KG1 (cell line): Measurements from ENCODE around the gene POC1A.
A peak's percentile ranks its signal among the peaks of the same experiment; 100 is the strongest.

Experiments
- DNase-seq: peaks from one replicate; lab custom pipeline; 2025; lab: John Stamatoyannopoulos, UW

POC1A gene

DNA sequence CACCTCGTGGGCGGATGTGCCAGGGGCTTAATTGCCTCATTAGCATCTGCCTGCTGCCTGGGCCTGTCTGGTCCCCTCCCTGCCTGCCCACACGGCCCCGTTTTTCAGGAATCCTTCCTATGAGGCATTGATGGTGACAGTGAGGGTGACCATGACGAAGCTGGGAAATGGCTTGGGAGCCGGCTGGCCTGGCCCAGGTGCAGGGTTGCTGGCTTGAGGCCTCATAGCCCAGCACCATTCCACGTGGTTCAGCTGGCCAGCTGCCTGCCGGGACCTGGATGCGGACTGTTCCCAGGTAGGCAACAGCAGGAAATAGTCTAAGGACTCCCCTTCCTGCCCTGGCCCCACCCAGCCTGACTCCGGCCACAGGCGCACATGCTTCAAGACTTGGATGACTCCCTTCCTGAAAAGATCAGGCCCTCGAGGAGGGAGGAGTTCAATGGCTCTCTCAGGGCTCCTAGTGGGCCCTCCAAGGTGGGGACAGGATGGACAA, 88.9 kb downstream of the POC1A start:
- DNase-seq, result no peak

DNA sequence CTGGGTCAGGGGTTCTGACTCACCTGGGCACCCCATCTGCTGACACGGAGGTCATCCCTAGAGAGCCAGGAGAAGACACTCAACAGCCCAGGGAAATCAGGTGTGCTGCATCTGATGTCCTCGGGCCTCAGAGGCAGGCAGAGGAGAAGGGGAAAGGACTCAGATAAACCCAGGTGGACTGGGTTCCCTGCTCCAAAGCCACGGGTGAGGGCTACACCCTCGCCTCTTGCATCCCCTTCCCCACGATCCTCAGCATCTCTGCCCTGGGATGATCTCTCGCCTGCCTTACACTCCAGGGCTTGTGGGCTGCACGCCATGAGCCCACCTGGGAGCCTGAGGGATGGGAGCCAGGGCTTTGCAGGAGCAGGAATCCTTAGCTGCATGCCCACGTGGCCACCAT, 89.7 kb downstream of the POC1A start:
- DNase-seq, result no peak

DNA sequence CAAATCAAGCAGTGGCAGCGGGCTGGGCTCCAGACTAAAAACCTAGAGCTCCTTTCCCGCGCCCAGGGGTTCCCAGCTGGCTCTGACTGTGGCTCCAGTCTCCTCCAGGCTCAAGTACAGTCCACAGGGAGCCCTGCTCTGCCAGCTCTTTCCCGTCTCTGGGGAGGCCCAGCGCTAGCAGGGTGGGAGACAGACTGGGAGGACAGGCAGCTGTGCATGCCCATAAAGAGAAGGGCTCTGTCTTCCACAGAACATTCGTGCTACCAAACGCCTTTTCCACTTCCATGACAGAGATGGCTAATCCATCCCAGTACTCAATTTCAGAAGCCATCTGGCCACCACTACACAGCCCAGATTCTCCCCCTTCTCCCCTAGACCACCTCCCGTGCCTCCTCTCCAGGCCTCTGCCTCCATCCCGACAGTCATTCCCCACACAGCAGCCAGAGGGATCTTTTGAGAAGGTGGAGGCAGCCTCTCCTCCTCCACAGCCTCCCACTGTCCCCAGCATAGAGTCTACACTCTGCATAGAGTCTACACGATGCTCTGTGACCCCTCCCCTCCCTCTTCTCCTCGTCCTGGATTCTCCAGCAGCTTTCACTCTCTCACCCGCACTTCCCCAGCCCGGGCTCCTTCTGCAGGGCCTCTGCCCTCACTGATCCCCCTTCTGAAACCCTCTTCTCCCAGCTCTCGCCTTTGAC, 91.0 kb downstream of the POC1A start:
- no peak for DNase-seq

DNA sequence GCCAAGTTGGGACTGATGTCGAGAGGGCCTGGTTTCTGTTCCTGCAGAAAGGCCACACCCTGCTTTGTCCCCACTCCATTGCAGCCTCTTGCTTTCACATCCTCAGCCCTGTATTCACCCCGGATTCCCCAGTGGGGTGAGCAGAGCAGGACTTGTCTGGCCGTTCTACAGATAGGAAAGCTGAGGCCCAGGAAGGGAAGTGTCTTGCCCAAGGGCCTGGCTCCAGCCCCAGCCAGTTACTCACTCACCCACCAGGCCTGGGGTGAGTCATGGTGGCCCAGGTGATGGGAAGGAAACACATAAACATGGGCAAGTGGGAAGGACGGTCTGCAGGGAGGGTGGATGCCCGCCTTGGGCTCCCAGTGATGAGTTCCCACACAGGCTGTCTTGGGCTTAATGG, 91.7 kb downstream of the POC1A start:
- no peak for DNase-seq

DNA sequence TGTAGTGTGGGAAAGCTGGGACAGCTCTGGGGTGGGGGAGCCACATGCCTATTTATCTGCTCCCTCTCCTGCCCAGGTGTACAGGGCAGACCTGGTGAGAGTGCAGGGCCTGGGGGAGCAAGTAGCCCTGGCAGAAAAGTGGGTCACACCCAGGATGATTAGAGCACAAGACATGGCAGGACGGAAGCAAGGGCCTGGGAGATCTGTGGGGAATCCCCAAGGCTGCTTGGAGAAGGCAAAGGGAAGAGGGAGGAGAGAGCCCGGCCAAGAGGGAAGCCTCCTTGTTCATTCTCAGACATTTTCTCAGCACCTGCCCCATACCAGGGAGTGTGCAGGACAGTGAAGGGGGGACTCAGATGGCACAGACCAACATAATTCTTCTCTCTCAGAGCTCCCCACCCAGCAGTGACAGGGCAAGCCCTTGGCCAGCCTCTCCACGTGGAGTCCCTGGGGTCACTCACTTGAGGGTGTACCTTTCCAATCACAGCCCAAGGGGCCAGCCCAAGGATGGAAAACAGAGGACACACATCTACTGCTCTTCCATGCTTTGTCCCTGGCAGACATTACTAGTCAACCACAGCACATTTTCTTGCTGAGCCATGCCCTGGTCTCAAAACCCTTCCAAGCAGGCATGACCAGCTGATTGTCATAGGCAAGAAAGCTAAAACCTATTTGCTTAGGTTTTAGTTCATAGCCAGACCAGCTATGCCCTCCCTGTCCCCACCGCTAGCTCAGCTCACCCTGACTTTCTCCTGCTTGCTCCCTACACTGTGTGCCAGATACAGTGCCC, 92.9 kb downstream of the POC1A start:
- no peak for DNase-seq

DNA sequence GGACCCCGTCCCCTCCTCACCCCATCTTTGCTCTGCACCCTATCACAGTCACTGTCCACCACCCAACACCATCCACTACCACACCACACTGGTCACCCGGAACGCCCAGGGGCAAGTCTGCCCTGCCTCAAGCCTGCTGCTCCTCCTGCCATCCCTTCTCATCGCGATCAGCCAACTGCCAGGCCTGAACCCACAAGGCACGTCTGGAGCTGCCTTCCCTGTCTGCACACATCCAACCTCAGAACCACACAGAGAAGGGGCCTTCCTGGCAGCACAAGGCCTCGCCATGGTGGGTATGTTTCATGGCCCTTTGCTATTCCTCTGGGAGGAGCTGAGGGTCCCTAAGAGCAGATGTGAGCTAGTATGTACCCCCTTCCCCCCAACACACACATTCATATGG, 94.4 kb downstream of the POC1A start:
- no peak for DNase-seq

DNA sequence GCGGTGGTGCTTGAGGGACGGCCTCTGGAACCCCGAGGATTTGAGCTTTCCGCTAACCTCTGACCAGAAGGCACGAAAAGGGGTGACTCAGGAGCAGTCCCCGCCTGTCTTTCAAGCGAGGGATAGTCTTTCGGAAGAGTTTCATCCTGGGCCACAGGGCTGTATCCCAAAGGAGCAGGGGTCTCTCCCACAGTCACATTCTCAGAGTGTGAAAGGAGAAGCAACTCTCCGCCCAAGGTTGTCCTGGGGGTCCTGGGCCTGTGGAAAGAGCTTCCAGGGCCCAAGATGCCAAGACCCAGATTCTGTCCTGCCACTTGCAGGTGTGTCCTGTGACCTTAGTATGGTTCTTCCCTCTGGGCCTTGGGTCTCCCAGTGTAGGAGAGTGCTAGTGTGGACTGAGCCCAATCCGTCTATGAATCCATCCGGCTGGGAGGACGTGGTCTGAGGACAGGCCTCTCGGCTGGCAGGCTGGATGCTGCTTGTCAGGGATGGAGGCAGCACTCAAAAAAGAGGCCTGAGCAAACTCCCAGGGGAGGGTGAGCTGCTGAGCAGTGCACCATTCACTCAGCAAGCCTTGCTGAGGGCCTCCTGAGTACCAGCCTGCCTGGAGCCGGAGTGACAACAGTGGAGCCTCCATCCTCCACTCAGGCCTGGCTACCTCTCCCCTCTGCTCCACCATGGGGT, 96.3 kb downstream of the POC1A start:
- no peak for DNase-seq

DNA sequence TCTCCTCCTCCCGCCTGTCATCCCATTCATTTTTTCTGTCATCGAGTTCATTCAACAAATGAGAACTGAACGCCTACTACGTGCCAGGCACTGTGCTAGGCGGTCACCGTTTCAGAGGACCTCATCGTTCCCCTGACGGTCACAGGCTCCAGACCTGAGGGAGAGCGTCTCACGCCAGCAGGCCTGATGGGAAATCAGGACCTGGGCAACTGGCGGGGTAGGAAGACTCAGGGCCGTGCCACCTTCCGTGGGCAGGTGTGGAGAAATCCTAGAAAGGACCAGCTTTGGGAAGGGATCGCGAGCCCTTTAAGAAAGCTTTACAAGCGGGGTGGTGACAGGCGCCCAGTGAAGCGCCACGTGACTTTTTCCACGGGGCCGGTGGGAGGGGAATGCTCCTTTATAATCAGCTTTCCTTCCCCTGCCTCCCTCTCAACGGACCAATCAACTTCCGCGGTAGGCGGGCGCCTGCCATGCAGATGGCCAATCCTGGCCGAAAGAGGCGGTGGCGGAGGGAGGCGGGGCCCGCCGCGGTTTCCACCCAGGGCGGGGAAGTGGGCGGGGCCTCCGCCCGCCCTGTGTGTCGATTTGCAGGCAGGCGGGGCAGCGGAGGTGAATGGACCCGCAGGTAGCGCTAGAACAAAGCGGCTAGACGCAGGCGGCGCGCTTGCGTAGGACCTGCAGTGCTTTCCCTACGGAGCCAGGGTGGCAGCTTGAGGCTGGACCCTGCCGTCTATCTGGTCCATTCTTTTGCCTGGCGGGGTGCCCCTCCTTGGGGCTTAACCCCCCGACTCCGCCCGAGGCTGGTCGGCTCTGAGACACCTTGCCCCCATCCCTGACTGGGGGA, 97.0 kb downstream of the POC1A start:
- DNase-seq, result peak; percentile 96

DNA sequence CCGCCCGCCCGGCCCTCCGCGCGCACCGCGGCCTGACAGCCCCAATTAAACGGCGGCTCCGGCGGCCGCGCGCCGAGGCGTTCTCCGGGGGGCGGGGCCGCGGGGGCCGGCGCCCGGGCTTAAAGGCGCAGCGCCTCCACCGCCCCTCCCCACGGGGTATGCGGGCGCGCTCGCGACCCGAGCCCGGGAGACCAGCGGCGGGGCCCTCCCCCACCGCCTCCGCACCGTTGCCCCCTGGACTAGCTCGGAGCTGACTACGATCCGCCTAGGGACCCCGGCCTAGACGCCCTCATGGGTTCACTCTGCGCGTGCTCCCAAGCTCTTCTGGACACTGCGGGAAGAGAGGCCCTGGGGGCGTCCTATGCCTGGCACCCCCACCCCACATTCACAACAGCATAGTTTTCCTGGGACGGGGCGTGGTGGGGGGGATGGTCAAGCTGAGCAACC, 97.7 kb downstream of the POC1A start, which contains the start of gene DUSP7:
Gene DUSP7 (minus strand): TSS at position 51 of the 447 bp plus-strand sequence. CDS start 205 bp downstream, outside the sequence.
- no peak for DNase-seq

DNA sequence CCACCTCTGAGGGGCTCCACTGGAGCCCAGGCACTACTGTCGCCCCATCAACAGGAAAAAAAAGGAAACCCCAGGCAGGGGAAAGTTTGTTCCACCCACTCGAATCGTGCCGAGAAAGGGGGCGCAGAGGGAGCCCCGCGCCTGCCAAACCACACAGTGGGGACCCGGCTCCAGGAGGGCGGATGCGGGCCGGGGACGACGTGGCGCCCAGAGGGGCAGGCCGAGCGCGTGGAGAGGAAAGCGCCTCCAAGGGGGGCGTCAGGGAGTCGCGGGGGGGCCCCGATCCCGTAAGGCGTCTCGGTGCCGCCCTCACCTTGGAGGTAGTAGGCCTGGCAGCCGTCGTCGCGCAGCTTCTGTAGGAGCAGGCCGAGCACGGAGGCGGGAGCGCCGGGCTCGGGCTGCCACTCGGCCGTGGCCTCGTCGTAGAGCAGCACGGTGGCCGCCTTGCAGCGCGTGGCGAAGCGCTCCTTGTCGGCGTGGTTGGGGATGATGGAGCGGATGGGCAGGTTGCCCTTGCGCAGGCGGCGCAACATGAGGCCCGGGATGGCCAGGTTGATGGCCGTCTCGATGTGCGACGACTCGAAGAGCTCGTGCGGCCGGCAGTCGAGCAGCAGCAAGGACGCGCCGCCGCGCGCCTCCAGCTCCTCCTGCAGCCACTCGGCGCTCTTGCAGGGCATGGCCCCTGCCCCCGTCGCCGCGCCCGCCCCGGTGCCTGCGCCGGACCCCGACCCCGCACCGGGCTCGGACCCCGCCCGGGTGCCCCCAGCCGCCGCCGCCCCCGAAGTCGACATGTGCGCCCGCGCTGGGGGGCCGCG, 98.5 kb downstream of the POC1A start:
- DNase-seq, result no peak

DNA sequence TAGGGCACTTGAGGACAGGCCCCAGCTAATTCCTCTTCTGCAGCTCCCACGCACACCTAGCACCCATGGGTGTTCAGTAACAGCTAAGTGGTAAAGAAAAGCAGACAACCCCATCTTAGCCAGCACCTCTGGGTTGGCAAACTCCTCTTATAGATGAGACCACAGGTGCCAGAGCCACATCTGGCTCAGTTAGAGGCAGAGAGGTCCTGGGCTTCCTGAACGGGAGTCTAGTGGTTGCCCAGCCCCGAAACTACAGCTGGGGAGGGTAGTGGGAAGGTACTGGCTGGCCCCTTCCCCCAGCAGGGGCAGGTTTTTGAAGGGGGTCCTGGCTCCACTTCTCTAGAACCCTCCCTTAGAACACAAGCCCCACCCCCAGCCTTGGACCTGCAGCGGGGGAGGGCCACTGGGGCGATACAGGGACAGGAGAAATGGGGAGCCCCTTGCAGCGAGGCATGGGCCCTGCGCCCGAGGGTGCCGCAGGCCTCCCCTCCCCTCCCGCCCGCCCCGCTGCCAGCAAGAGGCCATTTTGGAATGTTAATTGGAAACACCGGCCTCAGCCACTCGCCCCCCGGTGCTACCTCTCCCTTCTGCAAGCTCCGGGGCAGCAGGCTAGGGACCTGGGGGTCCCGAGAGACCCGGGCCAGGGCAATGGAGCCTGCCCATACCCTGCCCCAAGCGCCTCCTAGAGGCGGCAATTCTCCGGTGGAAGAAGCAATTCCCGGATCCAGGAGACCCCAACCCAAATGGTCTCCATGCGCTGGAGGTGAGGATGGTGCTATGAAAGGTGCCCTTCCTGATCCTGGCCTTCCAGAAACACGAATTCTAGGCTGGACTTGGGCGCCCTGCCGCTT, 99.3 kb downstream of the POC1A start:
- no peak for DNase-seq

DNA sequence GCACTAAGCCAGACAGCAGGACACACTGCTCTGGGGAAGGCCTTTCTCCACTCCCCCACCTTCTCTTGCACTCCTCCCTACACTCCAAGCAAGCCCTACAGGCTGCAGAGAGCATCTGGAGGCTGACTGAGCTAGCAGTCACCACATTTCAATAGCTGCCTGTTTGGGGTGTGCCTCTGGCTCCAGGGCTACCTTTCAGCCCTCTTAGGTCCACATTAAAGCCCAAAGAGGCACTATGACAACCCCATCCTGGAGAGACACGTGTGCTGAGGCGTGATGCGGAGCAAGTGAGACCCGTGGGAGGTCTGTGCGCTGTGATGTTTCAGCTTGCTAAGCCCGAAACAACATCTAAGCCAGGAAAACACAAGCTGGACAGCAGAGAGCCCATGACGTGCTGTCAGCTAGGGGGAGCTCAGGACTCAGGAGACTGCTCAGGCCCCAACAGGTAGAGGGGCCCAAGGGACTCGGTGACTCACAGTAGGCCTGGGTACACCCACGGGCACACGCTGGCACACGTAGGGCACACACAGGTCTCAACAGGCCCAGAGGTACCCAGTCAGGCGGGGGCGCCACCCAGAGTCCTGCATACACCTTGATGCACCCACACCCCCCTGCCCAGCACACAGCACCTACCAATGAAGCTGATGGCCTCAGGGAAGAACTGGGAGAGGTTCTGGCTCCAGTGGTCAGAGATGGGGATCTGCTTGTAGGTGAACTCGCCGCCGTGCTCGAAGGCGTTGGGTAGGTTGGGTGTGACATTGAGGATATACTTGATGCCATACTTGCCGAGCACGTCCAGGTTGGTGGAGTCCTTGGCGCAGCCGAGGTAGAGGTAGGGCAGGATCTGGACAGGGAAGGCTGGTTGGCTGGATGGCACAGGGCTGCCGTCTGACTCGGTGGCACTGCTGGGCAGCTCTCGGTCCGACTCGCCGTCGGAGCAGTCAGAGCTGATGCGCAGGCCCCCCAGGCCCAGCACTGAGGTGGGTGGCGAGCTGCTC, 100.6 kb downstream of the POC1A start:
- no peak for DNase-seq

DNA sequence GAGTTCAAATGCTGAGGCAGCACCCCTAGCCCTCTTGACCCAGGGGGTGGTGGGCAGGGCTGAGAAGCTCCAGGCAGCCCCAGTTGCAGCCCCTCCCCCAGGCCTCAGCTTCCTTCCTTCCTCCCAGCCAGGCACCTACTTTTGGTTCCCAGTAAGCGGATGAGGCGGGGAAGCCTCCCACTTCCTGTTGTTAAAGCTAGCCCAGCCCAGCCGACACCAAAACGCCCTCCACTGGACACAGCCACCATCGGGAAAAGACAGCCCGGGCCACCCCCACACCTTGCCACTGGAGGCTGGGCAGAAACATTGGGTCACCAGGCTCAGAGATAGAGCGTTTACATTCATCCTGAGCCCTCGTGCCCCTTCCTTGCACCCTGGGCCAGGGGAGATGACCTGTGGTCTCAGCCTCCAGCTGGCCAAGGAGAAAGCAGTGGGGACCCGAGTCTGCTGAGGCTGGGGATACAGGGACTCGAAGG, 101.4 kb downstream of the POC1A start:
- DNase-seq, result peak; percentile 65

DNA sequence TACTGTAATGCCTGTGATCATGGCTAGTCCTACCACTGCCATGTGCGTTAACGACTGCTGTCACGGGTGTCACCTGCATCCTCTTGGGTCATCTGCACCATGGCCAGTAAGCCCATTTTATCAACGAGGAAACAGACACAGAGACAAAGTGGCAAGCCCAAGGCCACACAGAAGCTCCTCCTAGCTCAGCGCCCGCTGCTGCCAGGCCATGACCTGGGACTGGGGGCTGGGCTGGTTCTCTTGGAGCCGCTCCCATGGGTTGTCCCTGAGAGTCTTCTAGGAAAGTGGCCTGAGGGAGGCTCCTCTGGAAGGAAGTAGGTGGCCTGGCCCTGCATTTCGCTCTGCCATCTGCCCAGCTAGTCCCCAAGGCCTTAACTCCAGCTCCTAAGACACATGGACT, 102.8 kb downstream of the POC1A start:
- DNase-seq, result no peak

DNA sequence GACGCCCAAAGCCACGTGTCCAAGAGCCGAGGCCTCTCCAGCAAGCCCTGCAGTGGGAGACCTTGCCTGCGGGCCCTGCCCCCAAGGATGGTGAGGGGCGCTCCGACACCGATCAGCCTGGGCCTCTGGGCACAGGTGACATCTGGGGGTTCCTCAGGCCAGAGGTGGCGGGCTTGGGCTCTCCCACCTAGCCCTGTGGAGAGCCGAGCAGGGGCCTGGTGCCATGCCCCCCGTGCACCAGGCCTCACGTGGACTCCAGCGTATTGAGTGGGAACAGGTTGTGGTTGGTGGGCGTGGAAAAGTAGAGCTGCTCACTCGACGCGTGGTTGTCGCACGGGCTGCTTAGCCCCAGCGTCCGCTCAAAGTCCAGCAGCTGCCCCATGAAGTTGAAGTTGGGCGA, 103.7 kb downstream of the POC1A start:
- DNase-seq, result no peak

DNA sequence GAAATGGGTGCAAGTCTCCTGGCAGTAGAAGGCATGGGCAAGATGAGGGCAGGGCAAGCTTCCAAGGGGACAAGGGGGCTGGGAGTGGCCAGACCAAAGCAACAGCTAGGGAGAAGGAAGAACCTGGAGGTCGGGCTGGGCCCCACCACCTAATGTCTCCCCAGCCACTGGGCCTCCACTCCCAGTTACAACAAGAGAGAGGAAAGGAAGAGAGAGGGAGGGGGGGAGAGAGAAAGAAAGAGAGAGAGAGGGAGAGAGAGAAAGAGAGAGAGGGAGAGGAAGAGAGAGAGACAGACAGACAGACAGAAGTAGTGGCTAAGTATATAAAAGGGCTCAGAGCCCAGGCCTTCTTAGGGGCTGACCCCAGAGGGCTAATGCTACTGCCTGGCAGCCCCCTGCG, 104.7 kb downstream of the POC1A start:
- DNase-seq, result no peak

DNA sequence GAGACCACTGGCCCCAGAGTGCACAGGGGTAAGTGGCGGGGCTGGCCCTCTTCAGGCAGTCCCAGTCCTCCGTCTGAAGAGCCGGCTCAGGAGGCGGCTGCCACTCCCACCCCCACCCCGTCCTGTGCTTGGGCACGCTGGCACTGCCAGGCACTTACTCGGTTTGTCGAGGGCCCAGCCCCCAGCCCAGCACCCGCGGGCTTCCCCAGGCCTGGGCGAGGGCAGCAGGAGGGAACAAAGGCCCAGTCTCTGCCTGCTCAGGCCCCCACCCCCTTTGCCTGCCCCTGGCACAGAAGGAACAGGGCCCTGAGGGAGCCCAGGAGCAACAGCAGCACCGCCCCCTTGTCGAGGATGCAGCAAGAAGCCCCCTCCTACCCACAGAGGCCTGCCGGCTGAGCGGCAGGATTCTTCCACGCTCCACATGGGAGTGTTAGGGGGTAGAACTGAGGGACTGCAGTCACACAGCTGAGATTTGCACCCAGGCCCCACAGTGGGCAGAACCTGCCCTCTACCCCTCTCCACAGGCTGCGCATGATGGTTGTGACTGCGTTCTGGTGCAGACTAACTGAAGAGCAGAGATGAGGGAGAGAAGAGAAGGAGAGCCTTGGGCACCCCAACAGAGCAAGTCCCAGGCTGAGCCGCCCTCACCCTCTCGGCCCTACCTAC, 106.8 kb downstream of the POC1A start:
- DNase-seq, result no peak

DNA sequence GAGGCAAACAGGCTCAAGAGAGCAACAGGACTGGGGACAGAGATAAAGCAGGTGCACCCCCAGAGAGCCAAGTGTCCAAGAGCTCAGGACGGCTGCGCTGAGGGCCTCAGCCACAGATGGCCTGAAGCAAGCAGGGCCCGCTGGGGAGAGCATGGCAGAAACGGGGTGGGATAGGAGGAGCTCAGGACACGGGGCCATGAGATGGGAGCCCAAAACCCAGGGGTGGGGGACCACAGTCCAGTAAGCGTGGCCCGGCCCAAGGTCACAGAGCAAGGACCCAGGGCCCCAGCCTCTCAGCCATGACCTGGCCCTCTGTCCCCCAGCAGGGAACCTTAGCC, 107.4 kb downstream of the POC1A start:
- DNase-seq, result no peak
